Ramos (cell line): ENCODE results near the gene RAB11FIP4.

Experiments
- in situ Hi-C: fragments of 300-500 bp; cut with MboI; formaldehyde crosslinking; loops from one replicate; pipeline ENCODE4 v1.14.3; 2022; ENCODE audit warnings: low sequenced_read_pairs; ENCODE audit not compliant: unreplicated experiment

Gene RAB11FIP4

GRCh38 chr17:31492880-31493655 lies 101.6 kb downstream of the RAB11FIP4 start:
- in situ Hi-C loops, result no loop called here

- in situ Hi-C loops, result no loop called here
Observed at GRCh38 chr17:31493656-31494155, 102.2 kb downstream of the RAB11FIP4 start.

GRCh38 chr17:31494259-31495021 lies 103.0 kb downstream of the RAB11FIP4 start:
- in situ Hi-C loops, result no loop called here

GRCh38 chr17:31495022-31495885 lies 103.8 kb downstream of the RAB11FIP4 start:
- in situ Hi-C loops, result no loop called here

GRCh38 chr17:31496097-31496496 lies 104.6 kb downstream of the RAB11FIP4 start:
- in situ Hi-C loops, result no loop called here

GRCh38 chr17:31496601-31497000 lies 105.1 kb downstream of the RAB11FIP4 start:
- in situ Hi-C loops, result no loop called here

GRCh38 chr17:31497431-31497830 lies 106.0 kb downstream of the RAB11FIP4 start:
- in situ Hi-C loops, result no loop called here

GRCh38 chr17:31497994-31498826 lies 106.7 kb downstream of the RAB11FIP4 start:
- in situ Hi-C loops, result no loop called here

- in situ Hi-C loops, result no loop called here
Observed at GRCh38 chr17:31499771-31500554, 108.5 kb downstream of the RAB11FIP4 start.

- in situ Hi-C loops, result no loop called here
Observed at GRCh38 chr17:31506517-31506916, 115.0 kb downstream of the RAB11FIP4 start.

GRCh38 chr17:31508288-31509094 lies 117.0 kb downstream of the RAB11FIP4 start:
- in situ Hi-C loops, result no loop called here

- in situ Hi-C loops, result no loop called here
Observed at GRCh38 chr17:31509095-31509804, 117.8 kb downstream of the RAB11FIP4 start.

- in situ Hi-C loops, result no loop called here
Observed at GRCh38 chr17:31509805-31510177, 118.3 kb downstream of the RAB11FIP4 start.

GRCh38 chr17:31510308-31511194 lies 119.1 kb downstream of the RAB11FIP4 start:
- in situ Hi-C loops, result no loop called here

- in situ Hi-C loops, result no loop called here
Observed at GRCh38 chr17:31511195-31511578, 119.7 kb downstream of the RAB11FIP4 start.

- in situ Hi-C loops, result no loop called here
Observed at GRCh38 chr17:31511580-31511979, 120.1 kb downstream of the RAB11FIP4 start.
